Ovary (tissue), 3 donors: Measurements from ENCODE around the gene RFX8.

Source experiments
- EP300 ChIP-seq: sonication (generic); formaldehyde crosslinking; IDR thresholded peaks from one replicate; pipeline ENCODE4 v1.6.1; 2017; ENCODE audit warnings: antibody characterized with exemption
- POLR2A ChIP-seq: fragments of 450-650 bp; IDR thresholded peaks from one replicate; pipeline ENCODE4 v1.6.1; 2017; ENCODE audit warnings: antibody characterized with exemption, mild to moderate bottlenecking, moderate library complexity
- TF ChIP-seq, protein P1 (sequence below), 3 donors: fragments of 450-650 bp in 2 of 3; fragments of 200-600 bp in 1 of 3; IDR thresholded peaks; one replicate each; pipeline versions ENCODE4 v1.5.1 to v1.8.0; 2016 to 2022; ENCODE audit warnings: antibody characterized with exemption in 3 of 3, mild to moderate bottlenecking in 1 of 3
- donor health status: DM: no; HTN: no; CAD: no.

DNA sequence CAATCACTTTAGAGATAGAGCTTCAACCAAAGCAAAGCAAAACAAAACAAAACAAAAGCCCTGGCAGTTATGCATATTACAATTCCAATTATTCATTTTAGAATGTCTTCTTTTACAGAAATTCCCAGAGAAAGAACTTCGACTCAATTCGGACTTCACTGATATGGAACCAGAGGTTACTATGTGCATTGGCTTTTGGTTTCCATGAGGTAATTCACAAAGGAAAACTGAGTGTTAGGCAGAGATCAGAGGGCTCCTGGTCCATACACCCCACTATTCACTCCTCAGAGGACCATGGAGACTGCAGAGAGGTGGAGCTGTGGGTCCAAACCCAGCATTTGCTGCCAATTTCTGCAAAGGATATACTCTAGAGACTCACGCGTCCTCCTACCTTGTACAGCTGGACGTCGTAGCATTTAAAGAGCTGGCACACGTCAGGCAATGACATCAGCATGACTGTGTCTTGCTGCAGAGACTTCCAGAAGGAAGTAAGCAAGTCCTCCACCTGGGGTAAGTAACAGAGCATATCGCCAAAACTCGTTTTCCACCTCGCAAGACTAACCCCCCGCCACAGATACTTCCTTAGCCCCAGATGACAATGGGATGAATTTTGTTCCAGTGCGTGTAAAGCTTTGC lies 56.3 kb downstream of the RFX8 start:
- TF ChIP-seq POLR2A, result no peak
- TF ChIP-seq, protein P1, sequence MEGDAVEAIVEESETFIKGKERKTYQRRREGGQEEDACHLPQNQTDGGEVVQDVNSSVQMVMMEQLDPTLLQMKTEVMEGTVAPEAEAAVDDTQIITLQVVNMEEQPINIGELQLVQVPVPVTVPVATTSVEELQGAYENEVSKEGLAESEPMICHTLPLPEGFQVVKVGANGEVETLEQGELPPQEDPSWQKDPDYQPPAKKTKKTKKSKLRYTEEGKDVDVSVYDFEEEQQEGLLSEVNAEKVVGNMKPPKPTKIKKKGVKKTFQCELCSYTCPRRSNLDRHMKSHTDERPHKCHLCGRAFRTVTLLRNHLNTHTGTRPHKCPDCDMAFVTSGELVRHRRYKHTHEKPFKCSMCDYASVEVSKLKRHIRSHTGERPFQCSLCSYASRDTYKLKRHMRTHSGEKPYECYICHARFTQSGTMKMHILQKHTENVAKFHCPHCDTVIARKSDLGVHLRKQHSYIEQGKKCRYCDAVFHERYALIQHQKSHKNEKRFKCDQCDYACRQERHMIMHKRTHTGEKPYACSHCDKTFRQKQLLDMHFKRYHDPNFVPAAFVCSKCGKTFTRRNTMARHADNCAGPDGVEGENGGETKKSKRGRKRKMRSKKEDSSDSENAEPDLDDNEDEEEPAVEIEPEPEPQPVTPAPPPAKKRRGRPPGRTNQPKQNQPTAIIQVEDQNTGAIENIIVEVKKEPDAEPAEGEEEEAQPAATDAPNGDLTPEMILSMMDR (IDR thresholded peaks at IDR 0.05), result no peak
- no peak for TF ChIP-seq EP300
